Measurements from ENCODE around the gene RAB23.

Gene RAB23

DNA sequence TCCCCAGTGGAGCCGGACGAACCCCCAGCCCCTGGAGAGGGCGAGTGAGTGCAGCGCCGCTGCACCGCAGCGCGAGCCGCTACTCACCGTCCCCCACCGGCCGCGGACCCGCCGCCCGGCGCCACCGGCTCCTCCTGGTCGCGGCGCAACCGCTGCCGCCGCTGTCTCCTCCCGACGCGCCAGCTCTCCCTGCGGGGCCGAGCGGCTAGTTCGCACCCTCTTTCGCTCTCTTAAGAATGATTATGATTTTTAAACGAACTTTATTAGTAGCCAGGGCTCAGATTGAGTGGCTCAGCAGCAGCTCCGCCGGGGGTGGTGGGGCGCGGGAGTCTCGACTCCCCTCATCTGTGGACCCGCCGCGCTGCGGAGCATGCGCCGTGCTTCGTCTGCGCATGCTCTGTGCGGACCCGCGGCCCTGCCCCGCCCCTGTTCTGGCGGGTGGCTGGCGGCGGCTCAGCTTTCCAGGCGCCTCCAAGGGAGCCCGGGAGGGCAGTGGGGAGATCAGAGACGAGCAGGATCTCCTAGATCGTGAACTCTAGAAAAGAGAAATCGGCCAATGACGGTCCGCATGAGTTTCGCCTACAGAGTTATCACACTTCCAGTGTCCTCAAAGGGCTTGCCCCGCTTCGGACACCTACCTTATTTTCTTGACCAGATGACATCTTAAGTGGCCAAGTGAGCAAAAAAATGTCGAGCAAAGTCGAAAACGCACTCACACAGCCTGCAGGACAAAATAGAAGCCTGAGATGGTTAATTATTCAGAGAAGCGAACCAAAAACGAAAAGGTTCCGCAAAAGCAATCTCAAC is at the start of gene RAB23:
Gene RAB23, minus strand, starts transcription at position 372 of the 807 bp plus-strand sequence. CDS start 11,927 bp downstream, outside the sequence.
- peak; percentile 62; the same call in 1 of the 2 replicates for TF ChIP-seq ZBTB7A (IDR thresholded peaks at IDR 0.05; ENCODE audit: low read depth)
- TF ChIP-seq TCF12 (IDR thresholded peaks at IDR 0.05; ENCODE audit: low read depth), result peak; percentile 49; the same call in 1 of the 2 replicates
- TF ChIP-seq TAF1 (IDR thresholded peaks at IDR 0.05; ENCODE audit: low read depth), result peak; percentile 88
- 0 out of 2 replicates have a peak, but pooled peaks have one; percentile 27 for TF ChIP-seq EP300 (IDR thresholded peaks at IDR 0.05; ENCODE audit: borderline replicate concordance)
- TF ChIP-seq, protein P1, sequence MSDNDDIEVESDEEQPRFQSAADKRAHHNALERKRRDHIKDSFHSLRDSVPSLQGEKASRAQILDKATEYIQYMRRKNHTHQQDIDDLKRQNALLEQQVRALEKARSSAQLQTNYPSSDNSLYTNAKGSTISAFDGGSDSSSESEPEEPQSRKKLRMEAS (IDR thresholded peaks at IDR 0.05), result peak; percentile 62
- TF ChIP-seq FOXM1 (IDR thresholded peaks at IDR 0.05; ENCODE audit: borderline replicate concordance, low read depth), result no peak
- no peak for TF ChIP-seq YY1 (IDR thresholded peaks at IDR 0.05; ENCODE audit: low read depth)

DNA sequence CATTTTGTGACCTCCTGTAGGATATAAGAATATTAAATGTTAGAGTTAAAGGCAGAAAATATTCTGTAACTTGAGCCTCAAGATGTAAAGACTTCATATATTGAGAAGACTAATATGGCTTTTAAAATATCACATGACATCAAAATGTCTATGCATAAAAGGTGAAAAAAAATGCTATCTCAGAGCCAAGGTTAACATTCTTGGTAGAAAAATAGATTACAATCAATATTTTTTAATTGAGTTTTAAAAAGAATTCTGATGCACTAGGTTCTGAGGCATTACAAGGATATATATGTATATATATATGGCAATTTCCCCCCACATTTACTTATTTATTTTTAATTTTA is 46.2 kb upstream of the RAB23 start:
- TF ChIP-seq TEAD4 (IDR thresholded peaks at IDR 0.05), result no peak
- TF ChIP-seq TCF12 (IDR thresholded peaks at IDR 0.05; ENCODE audit: low read depth), result no peak
- no peak for TF ChIP-seq NFIC (IDR thresholded peaks at IDR 0.05)
- no peak for TF ChIP-seq RAD21 (IDR thresholded peaks at IDR 0.05; ENCODE audit: low read depth)

DNA sequence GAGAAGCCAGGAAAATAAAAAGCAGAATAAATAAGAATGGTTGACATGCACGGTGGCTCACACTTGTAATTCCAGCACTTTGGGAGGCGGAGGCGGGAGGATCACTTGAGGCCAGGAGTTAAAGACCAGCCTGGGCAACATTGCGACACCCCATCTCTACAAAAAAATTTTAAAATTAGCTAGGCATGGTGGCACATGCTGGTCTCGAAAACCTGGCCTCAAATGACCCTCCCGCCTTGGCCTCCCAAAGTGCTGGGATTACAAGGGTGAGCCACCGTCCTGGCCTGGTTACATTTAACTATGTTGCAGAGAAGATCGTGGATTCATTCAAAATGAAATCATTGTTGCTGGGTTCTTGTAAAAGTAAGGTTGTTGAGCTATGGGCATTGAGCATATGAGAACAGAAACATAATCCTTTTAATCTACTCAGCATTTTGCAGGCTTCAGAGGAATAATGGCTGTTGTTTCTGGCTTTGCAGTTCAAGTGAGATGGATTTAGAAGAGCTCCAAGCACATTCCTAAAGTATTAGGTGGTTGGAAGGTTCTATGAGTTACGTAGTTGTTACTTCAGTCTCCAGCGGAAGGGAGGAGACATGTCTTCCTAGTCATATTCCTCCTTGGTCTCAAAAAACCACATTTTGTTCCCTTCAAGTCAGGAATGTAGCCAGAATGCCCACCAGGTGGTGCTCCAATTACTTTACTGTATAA is 45.6 kb upstream of the RAB23 start:
- TF ChIP-seq RAD21 (IDR thresholded peaks at IDR 0.05; ENCODE audit: low read depth) (peak; percentile 74), CEBPB (IDR thresholded peaks at IDR 0.05) (no peak), NFIC (IDR thresholded peaks at IDR 0.05) (no peak), TEAD4 (IDR thresholded peaks at IDR 0.05) (peak; percentile 48; the same call in 1 of the 2 replicates), TCF12 (IDR thresholded peaks at IDR 0.05; ENCODE audit: low read depth) (no peak)
- TF ChIP-seq, protein P2, sequence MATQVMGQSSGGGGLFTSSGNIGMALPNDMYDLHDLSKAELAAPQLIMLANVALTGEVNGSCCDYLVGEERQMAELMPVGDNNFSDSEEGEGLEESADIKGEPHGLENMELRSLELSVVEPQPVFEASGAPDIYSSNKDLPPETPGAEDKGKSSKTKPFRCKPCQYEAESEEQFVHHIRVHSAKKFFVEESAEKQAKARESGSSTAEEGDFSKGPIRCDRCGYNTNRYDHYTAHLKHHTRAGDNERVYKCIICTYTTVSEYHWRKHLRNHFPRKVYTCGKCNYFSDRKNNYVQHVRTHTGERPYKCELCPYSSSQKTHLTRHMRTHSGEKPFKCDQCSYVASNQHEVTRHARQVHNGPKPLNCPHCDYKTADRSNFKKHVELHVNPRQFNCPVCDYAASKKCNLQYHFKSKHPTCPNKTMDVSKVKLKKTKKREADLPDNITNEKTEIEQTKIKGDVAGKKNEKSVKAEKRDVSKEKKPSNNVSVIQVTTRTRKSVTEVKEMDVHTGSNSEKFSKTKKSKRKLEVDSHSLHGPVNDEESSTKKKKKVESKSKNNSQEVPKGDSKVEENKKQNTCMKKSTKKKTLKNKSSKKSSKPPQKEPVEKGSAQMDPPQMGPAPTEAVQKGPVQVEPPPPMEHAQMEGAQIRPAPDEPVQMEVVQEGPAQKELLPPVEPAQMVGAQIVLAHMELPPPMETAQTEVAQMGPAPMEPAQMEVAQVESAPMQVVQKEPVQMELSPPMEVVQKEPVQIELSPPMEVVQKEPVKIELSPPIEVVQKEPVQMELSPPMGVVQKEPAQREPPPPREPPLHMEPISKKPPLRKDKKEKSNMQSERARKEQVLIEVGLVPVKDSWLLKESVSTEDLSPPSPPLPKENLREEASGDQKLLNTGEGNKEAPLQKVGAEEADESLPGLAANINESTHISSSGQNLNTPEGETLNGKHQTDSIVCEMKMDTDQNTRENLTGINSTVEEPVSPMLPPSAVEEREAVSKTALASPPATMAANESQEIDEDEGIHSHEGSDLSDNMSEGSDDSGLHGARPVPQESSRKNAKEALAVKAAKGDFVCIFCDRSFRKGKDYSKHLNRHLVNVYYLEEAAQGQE (IDR thresholded peaks at IDR 0.05; ENCODE audit: low read depth), result no peak

DNA sequence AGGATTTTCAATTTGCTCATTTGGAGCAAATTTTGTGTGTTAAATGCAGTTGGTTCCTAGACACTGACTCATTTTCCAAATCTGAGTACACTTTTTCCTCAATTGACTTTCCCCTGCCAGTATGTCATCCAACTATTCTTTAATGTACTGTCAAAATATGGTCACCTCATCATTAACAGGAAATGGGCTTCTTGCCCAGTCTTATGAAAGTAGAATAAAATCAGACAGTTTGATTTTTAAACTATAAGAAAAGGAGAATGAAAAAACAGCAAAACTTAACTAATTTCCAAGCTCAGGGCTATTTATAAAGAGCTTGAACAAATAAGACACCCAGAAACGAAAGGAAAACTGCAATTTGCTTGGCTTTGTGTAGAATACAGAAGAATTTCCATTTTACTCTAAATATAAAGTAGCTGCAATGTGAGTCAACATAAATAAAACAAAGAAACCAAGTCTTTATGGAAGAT is 43.7 kb upstream of the RAB23 start:
- no peak for TF ChIP-seq TCF12 (IDR thresholded peaks at IDR 0.05; ENCODE audit: low read depth)
- no peak for TF ChIP-seq ZBTB7A (IDR thresholded peaks at IDR 0.05; ENCODE audit: low read depth)
- TF ChIP-seq TEAD4 (IDR thresholded peaks at IDR 0.05), result no peak
- TF ChIP-seq EGR1 (IDR thresholded peaks at IDR 0.05), result no peak
- no peak for TF ChIP-seq NFIC (IDR thresholded peaks at IDR 0.05)
- TF ChIP-seq, protein P2 (IDR thresholded peaks at IDR 0.05; ENCODE audit: low read depth), result no peak
- no peak for TF ChIP-seq CEBPB (IDR thresholded peaks at IDR 0.05)
- no peak for TF ChIP-seq TAF1 (IDR thresholded peaks at IDR 0.05; ENCODE audit: low read depth)
- no peak for TF ChIP-seq EP300 (IDR thresholded peaks at IDR 0.05; ENCODE audit: borderline replicate concordance)
- TF ChIP-seq, protein P1 (IDR thresholded peaks at IDR 0.05), result no peak

DNA sequence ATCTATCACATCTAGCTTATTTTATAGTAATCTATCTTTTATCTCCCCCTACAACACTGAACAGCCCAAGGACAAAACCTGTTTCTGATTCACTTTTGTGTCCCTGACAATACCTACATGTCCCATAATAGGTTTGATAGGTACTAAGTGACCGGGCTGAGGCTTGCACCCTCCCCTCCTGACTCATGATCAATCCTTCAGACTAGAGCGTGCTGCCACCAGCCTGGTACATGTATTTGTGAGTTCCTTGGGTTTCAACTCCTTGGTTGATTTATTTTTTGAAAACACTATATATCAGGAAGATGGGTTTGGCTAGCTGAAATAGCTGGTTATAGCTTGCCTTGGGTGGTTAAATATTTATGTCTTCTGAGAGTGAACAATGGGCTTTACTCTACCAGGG is 41.6 kb upstream of the RAB23 start:
- TF ChIP-seq RAD21 (IDR thresholded peaks at IDR 0.05; ENCODE audit: low read depth), result no peak
- TF ChIP-seq TCF12 (IDR thresholded peaks at IDR 0.05; ENCODE audit: low read depth), result no peak
- TF ChIP-seq TEAD4 (IDR thresholded peaks at IDR 0.05), result no peak
- no peak for TF ChIP-seq TAF1 (IDR thresholded peaks at IDR 0.05; ENCODE audit: low read depth)
- no peak for TF ChIP-seq CEBPB (IDR thresholded peaks at IDR 0.05)
- no peak for TF ChIP-seq CREB1 (IDR thresholded peaks at IDR 0.05; ENCODE audit: low read depth)
- TF ChIP-seq, protein P1 (IDR thresholded peaks at IDR 0.05), result no peak
- TF ChIP-seq FOXM1 (IDR thresholded peaks at IDR 0.05; ENCODE audit: borderline replicate concordance, low read depth), result no peak
- no peak for TF ChIP-seq ZBTB7A (IDR thresholded peaks at IDR 0.05; ENCODE audit: low read depth)
- TF ChIP-seq, protein P3, sequence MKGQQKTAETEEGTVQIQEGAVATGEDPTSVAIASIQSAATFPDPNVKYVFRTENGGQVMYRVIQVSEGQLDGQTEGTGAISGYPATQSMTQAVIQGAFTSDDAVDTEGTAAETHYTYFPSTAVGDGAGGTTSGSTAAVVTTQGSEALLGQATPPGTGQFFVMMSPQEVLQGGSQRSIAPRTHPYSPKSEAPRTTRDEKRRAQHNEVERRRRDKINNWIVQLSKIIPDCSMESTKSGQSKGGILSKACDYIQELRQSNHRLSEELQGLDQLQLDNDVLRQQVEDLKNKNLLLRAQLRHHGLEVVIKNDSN (IDR thresholded peaks at IDR 0.05), result no peak
- no peak for TF ChIP-seq EP300 (IDR thresholded peaks at IDR 0.05; ENCODE audit: borderline replicate concordance)
- TF ChIP-seq, protein P2 (IDR thresholded peaks at IDR 0.05; ENCODE audit: low read depth), result no peak
- no peak for TF ChIP-seq YY1 (IDR thresholded peaks at IDR 0.05; ENCODE audit: low read depth)
- TF ChIP-seq NFIC (IDR thresholded peaks at IDR 0.05), result no peak
- TF ChIP-seq EGR1 (IDR thresholded peaks at IDR 0.05), result no peak
